OCI-M2 (cell line): ENCODE measurements around the gene ITGB3BP.
"Not testable (repeated sequence)": the region's sequence is repeated elsewhere in the genome, so short reads cannot be mapped to it uniquely, and the experiment has no call there.

Source experiments
- DNase-seq: peaks from one replicate; lab custom pipeline; 2025; ENCODE audit not compliant: unreplicated experiment; lab: John Stamatoyannopoulos, UW

ITGB3BP gene

GRCh38 chr1:63423649-63424048 is 99.4 kb downstream of the ITGB3BP start:
- DNase-seq, result no peak

- not testable (repeated sequence) for DNase-seq
These were observed 102.3 kb downstream of the ITGB3BP start for GRCh38 chr1:63420746-63421145.

GRCh38 chr1:63418101-63418500 is 104.9 kb downstream of the ITGB3BP start:
- DNase-seq, result no peak

GRCh38 chr1:63414691-63415365 is 108.2 kb downstream of the ITGB3BP start:
- no peak for DNase-seq

GRCh38 chr1:63413394-63413793 is 109.6 kb downstream of the ITGB3BP start:
- DNase-seq, result no peak

GRCh38 chr1:63411066-63411465 is 112.0 kb downstream of the ITGB3BP start:
- no peak for DNase-seq

- DNase-seq, result no peak
These were observed 114.7 kb downstream of the ITGB3BP start for GRCh38 chr1:63408331-63408730.

- no peak for DNase-seq
These were observed 116.0 kb downstream of the ITGB3BP start for GRCh38 chr1:63407002-63407401.

- no peak for DNase-seq
These were observed 117.0 kb downstream of the ITGB3BP start for GRCh38 chr1:63405987-63406386.

GRCh38 chr1:63405021-63405420 is 118.0 kb downstream of the ITGB3BP start:
- no peak for DNase-seq

GRCh38 chr1:63403386-63403785 is 119.6 kb downstream of the ITGB3BP start:
- DNase-seq, result no peak

GRCh38 chr1:63401945-63402344 is 121.1 kb downstream of the ITGB3BP start:
- DNase-seq, result no peak
